LNCaP clone FGC (cell line): Measurements from ENCODE around the gene CIART.

ENCODE experiments used
- DNase-seq: peaks from one replicate; pipeline ENCODE4 v3.0.0-alpha.2; 2011; ENCODE audit warnings: low read depth
- H3K4me3 ChIP-seq: 2 replicates; pipeline ENCODE4 v1.5.1; 2011; ENCODE audit warnings: mild to moderate bottlenecking, low read depth, low read length, control low read depth
- TF ChIP-seq, protein P1 (sequence below): IDR thresholded peaks from 2 replicates; pipeline ENCODE4 v1.5.1; 2012; ENCODE audit warnings: mild to moderate bottlenecking; ENCODE audit not compliant: control insufficient read depth, insufficient read depth; ENCODE audit errors: extremely low read depth

Gene CIART

DNA sequence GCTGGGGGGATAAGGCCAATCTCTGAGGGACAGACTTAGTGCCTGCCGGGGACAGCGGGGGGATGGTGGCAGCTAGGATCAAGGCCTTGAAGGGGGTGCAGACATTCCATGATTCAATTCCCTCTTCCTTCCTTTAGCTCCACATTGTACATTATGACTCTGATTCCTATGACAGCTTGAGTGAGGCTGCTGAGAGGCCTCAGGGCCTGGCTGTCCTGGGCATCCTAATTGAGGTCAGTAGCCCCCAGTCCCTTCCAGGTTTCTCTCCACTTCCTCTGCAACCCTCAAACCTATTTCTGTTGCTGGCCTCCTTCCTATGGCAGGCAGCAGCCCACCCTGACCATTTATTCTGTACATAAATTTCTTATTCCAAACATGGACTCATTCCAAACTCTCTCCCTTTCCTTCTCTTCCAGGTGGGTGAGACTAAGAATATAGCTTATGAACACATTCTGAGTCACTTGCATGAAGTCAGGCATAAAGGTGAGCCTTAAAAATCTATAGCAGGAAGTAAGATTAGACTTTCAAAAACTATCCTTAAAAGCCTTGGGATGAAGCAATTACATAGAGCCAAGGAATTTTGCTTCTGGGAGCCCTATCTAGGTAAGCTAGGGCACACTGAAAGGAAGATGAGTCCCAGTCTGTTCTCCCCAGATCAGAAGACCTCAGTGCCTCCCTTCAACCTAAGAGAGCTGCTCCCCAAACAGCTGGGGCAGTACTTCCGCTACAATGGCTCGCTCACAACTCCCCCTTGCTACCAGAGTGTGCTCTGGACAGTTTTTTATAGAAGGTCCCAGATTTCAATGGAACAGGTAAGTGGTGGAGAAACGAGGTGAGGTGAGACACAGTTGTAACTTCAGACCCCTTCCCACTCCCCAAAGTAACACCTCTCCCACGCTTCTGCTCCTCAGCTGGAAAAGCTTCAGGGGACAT is 19.7 kb upstream of the CIART start:
- H3K4me3 ChIP-seq, result no peak overlapping the region
- TF ChIP-seq, protein P1, sequence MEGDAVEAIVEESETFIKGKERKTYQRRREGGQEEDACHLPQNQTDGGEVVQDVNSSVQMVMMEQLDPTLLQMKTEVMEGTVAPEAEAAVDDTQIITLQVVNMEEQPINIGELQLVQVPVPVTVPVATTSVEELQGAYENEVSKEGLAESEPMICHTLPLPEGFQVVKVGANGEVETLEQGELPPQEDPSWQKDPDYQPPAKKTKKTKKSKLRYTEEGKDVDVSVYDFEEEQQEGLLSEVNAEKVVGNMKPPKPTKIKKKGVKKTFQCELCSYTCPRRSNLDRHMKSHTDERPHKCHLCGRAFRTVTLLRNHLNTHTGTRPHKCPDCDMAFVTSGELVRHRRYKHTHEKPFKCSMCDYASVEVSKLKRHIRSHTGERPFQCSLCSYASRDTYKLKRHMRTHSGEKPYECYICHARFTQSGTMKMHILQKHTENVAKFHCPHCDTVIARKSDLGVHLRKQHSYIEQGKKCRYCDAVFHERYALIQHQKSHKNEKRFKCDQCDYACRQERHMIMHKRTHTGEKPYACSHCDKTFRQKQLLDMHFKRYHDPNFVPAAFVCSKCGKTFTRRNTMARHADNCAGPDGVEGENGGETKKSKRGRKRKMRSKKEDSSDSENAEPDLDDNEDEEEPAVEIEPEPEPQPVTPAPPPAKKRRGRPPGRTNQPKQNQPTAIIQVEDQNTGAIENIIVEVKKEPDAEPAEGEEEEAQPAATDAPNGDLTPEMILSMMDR, result no peak
- no peak for DNase-seq

GRCh38 chr1:150263549-150263948 is 18.8 kb upstream of the CIART start:
- no peak overlapping the region for H3K4me3 ChIP-seq
- TF ChIP-seq, protein P1, result no peak
- DNase-seq, result no peak

DNA sequence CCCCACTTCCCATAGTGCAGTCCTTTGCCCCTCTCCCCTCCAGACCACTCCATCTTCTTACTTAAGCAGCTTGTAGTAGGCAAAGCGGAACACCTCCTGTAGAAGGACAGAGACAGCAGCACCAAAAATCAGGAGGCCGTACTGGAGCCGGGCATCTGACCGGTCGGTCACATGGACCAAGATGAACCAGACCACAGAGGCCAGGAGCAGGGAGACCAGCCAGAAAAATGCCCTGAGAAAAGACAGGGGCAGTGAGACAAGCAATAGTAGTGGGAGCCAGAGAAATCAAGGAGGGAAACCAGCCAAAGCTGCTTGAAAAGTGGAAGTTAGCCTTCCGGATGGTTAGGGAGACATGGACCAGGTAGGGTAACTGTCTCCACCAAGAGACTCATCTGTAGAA is 14.5 kb upstream of the CIART start:
- peak overlapping the region; percentile 98 for H3K4me3 ChIP-seq
- no peak for DNase-seq
- TF ChIP-seq, protein P1, result no peak

DNA sequence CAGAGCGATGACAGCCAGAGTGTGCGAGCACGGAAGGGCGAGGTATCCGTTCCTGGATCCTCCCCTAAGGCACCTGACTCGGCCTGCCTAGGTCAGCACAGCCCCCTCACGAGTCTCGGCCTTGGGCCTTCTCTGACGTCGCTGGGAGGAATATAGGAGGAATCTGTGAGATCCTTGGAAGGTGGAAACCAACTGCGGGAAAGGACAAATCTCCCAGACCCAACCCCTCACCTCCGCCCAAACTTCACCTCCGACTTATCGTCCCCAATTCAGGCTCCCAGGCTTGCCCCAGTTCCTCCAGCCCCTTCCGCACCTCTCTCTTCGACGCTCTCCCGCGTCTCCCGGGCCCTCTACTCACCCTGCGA is 14.0 kb upstream of the CIART start:
- no peak for DNase-seq
- H3K4me3 ChIP-seq, result peak overlapping the region; percentile 98
- TF ChIP-seq, protein P1, result no peak

DNA sequence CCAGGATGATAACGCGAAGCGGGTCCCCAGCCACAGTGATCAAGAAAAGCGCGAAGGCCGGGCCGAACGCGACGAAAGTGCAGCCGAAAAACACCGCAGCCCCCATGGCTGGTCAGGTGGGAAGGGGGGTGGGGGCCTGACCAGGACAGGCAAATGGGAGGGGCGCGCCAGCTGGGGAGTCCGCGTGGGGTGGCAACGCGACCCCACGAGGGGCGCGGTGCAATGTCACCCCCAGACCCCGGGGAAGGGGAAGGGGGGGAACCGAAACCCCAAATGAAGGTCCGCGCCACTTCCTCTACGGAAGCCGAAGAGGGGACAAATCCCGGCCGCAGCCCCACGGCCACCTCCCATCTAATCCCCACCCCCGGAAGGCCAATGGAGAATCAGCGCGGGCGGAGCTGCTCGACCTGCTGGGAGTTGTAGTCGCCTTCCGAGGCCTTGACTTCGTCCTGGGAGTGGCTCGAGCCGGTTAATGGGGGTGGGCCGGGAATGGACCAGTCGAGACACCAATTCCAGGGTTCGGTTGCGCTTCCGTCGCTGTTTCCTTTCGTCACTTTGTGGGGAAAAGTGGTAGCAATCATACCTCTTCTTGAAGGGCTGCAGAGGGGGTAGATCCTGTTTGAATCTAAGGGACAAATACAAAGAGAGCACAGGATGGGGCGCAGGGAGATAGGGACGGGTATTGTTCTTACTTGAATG is 13.5 kb upstream of the CIART start, which contains the start of gene APH1A:
TSS of gene APH1A (minus strand) at position 312 of the 699 bp plus-strand sequence. CDS start at position 106, 206 bp downstream.
- DNase-seq, result peak; percentile 84
- H3K4me3 ChIP-seq, result peak within 1 kb of the TSS; percentile 98
- TF ChIP-seq, protein P1, result no peak

- H3K4me3 ChIP-seq, result peak overlapping the region; percentile 98
- DNase-seq, result no peak
- TF ChIP-seq, protein P1, result no peak
Observed at GRCh38 chr1:150269451-150269850, 12.9 kb upstream of the CIART start.
